Fibroblast of skin of scalp (primary cell): Measurements from ENCODE around the gene ZNF727. TPM values are rescaled to one million over a fixed set of nuclear protein-coding genes. Genes with fewer than 3 reads are reported as not detected.
"Not testable (repeated sequence)": the region's sequence is repeated elsewhere in the genome, so short reads cannot be mapped to it uniquely, and the experiment has no call there.

Experiments used
- DNase-seq: peaks from one replicate; pipeline ENCODE4 v3.0.0-alpha.2; 2013
- polyA plus RNA-seq, 2 experiments: library from polyadenylated mRNA; unstranded; fragments of 120-200 nt; gene quantifications; one replicate each; pipeline ENCODE4 v1.2.1, GENCODE V29; 2013; ENCODE audit not compliant: insufficient read length in 2 of 2

The ZNF727 gene
- not detected for polyA plus RNA-seq (2013, experiment 1 of 2; ENCODE audit: insufficient read length)
- not detected for polyA plus RNA-seq (2013, experiment 2 of 2; ENCODE audit: insufficient read length)

- no peak for DNase-seq
Measured at GRCh38 chr7:64045301-64046040, at the start of gene ZNF727. ZNF727 (plus strand) TSS chr7:64045434; CDS start chr7:64045622, 188 bp downstream.

DNA sequence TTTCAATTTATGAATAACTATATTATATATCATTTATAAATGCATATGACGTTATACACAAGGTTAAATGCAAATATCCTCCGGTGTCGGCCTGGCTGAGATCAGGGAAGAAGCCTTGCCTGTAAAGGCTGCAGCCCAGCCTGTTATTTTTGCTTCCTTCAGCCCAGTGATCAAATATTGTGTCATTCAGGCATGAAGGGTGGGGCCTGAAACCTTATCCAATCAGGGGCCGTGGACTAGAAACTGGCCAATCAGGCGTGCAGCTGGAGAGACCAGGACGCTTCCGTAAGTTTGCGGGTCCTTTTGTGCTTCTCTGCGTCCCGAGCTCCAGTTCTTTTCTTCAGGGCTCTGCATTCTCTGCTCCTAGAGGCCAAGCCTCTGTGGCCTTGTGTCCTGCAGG lies 46.7 kb upstream of the ZNF727 start, which contains the start of gene ZNF722:
Gene ZNF722, plus strand, starts transcription at position 301 of the 400 bp plus-strand sequence. CDS start 113 bp downstream, outside the sequence.
- no peak for DNase-seq

GRCh38 chr7:64015496-64015895 lies 29.7 kb upstream of the ZNF727 start:
- not testable (repeated sequence) for DNase-seq

GRCh38 chr7:64035388-64035787 lies 9.8 kb upstream of the ZNF727 start:
- DNase-seq: no peak

DNA sequence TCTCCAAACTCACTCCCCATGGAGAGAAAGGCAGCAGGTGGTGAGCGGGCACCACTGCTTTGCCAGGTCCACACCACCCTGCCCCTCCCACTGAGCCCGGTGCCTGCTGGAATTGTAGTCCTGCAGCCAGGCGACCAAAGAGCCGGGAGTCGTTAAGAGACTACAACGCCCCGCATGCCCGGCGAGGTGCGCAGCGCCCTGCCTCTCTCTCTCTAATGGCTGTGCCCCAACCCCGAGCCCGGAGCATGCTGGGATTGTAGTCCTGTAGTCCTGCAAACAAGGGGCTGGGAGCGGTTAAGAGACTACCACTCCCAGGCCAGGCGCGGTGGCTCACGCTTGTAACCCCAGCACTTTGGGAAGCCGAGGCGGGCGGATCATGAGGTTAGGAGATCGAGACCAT lies 8.1 kb upstream of the ZNF727 start:
- DNase-seq: no peak

DNA sequence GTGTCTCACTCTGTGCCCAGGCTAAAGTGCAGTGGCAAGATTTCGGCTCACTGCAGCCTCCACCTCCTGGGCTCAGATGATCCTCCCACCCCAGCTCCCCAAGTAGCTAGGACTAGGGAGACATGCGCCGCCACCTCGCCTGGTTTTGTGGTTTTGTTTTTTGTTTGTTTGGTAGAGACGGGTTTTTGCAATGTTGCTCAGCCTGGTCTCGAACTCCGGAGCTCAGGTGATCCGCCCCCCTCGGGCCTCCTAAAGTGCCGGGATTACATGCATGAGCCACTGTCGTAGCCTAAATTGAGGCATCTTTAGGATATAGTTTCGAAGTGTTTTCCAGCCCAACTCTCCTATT lies 781 bp downstream of the ZNF727 start:
- DNase-seq: no peak

DNA sequence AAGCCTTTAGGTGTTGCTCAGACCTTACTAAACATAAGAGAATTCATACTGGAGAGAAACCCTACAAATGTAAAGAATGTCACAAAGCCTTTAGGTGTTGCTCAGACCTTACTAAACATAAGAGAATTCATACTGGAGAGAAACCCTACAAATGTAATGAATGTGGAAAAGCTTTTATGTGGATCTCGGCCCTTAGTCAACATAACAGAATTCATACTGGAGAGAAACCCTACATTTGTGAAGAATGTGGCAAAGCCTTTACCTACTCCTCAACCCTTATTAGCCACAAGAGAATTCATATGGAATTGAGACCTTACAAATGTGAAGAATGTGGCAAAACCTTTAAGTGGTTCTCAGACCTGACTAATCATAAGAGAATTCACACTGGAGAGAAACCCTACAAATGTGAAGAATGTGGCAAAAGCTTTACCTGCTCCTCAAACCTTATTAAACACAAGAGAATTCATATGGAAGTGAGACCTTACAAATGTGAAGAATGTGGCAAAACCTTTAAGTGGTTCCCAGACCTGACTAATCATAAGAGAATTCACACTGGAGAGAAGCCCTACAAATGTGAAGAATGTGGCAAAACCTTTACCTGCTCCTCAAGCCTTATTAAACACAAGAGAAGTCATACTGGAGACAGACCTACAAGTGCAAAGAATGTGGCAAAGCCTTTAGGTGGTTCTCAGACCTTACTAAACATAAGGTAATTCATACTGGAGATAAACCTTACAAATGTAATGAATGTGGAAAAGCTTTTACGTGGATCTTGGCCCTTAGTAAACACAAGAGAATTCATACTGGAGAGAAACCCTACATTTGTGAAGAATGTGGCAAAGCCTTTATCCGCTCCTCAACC lies 32.8 kb downstream of the ZNF727 start:
- not testable (repeated sequence) for DNase-seq

- DNase-seq: no peak
Measured at GRCh38 chr7:64078699-64078994, 33.4 kb downstream of the ZNF727 start.

DNA sequence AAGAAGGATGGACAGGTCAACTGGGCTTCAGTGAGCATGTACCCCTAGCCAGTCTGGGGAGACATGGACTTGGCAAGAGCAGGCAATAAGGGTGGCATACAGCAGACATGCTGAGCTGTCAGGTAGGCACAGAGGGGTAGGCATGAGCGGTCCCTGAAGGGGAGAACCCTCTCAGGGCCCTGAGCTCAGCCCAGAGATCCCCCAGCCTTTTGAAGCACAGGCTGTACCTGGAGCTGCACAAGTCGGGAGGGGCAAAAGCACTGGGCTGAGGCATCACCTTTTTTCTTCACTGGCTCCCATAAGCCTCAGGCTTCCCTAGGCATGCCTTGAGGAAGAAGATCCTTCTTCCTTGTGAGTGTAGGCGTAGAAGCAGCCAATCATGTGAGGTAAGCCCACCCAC lies 42.3 kb downstream of the ZNF727 start:
- DNase-seq: no peak

DNA sequence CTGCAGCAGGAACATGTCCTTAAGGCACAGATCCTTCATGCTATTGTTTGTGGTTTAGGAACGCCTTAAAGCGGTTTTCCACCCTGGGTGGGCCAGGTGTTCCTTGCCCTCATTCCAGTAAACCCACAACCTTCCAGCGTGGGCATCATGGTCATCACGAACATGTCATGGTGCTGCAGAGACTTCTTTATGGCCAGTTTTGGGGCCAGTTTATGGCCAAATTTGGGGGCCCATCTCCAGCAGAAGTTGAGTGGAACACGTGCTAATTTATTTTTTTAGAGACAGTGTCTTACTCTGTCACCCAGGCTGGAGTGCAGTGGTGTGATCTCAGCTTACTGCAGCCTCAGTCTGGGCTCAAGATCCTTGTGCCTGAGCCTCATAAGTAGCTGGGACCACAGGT lies 43.6 kb downstream of the ZNF727 start:
- not testable (repeated sequence) for DNase-seq
